Skeletal muscle satellite cell (primary cell): ENCODE measurements around the gene ZGPAT.

Source experiments
- H3K27me3 ChIP-seq: 2 replicates; pipeline ENCODE4 v1.7.0; 2013; ENCODE audit warnings: low read length; ENCODE audit not compliant: control insufficient read depth, insufficient read depth
- H3K36me3 ChIP-seq: 2 replicates; pipeline ENCODE4 v1.7.0; 2013; ENCODE audit warnings: mild to moderate bottlenecking, control low read depth, low read length; ENCODE audit not compliant: insufficient read depth
- H3K4me1 ChIP-seq: 2 replicates; pipeline ENCODE4 v1.7.0; 2013; ENCODE audit warnings: low read length; ENCODE audit not compliant: control insufficient read depth, insufficient read depth
- H3K4me2 ChIP-seq: 2 replicates; pipeline ENCODE4 v1.7.0; 2013; ENCODE audit warnings: mild to moderate bottlenecking, low read length
- H3K4me3 ChIP-seq: 2 replicates; pipeline ENCODE4 v1.7.0; 2013; ENCODE audit warnings: low read length
- H3K9ac ChIP-seq: 2 replicates; pipeline ENCODE4 v1.7.0; 2013; ENCODE audit warnings: mild to moderate bottlenecking, low read depth, low read length, moderate library complexity
- H3K9me3 ChIP-seq: replicated peaks from 2 replicates; pipeline ENCODE4 v1.7.0; 2013; ENCODE audit warnings: mild to moderate bottlenecking, control low read depth, low read length

ZGPAT gene

GRCh38 chr20:63695424-63696305, 12.2 kb upstream of the ZGPAT start:
- H3K27me3 ChIP-seq: no peaks in the 10 kb centered on the region
- no peak overlapping the region for H3K4me2 ChIP-seq
- H3K4me3 ChIP-seq: no peak overlapping the region
- peaks cover 35% of the 10 kb centered on the region for H3K36me3 ChIP-seq
- peaks cover 40% of the 10 kb centered on the region for H3K4me1 ChIP-seq
- no peaks in the 10 kb centered on the region for H3K9me3 ChIP-seq
- H3K9ac ChIP-seq: no peak overlapping the region

GRCh38 chr20:63696306-63696627, 11.6 kb upstream of the ZGPAT start:
- H3K4me3 ChIP-seq: no peak overlapping the region
- peaks cover 40% of the 10 kb centered on the region for H3K4me1 ChIP-seq
- peaks cover 35% of the 10 kb centered on the region for H3K36me3 ChIP-seq
- H3K27me3 ChIP-seq: no peaks in the 10 kb centered on the region
- no peaks in the 10 kb centered on the region for H3K9me3 ChIP-seq
- H3K4me2 ChIP-seq: peak overlapping the region; percentile 68
- no peak overlapping the region for H3K9ac ChIP-seq

- H3K36me3 ChIP-seq: peaks cover 33% of the 10 kb centered on the region
- peak within 1 kb of the TSS; percentile 9 for H3K9ac ChIP-seq
Observed at GRCh38 chr20:63696628-63697356, 11.0 kb upstream of the ZGPAT start, which contains the start of gene TNFRSF6B. TNFRSF6B (plus strand) TSS chr20:63696652; CDS start chr20:63696768, 116 bp downstream.

GRCh38 chr20:63697357-63697867, 10.4 kb upstream of the ZGPAT start:
- H3K27me3 ChIP-seq: no peaks in the 10 kb centered on the region
- peak overlapping the region; percentile 68 for H3K4me2 ChIP-seq
- peak overlapping the region; percentile 9 for H3K9ac ChIP-seq
- no peaks in the 10 kb centered on the region for H3K9me3 ChIP-seq
- peaks cover 40% of the 10 kb centered on the region for H3K4me1 ChIP-seq
- peaks cover 31% of the 10 kb centered on the region for H3K36me3 ChIP-seq
- peak overlapping the region; percentile 58 for H3K4me3 ChIP-seq

More at GRCh38 chr20:63696628-63697356, 11.0 kb upstream of the ZGPAT start, which contains the start of gene TNFRSF6B:
- Histone ChIP-seq H3K4me3 (peak within 1 kb of the TSS; percentile 58), H3K4me2 (peak within 1 kb of the TSS; percentile 68), H3K27me3 (no peaks in the 10 kb centered on the region), H3K4me1 (peaks cover 40% of the 10 kb centered on the region), H3K9me3 (no peaks in the 10 kb centered on the region)

GRCh38 chr20:63697868-63698545, 9.8 kb upstream of the ZGPAT start:
- H3K27me3 ChIP-seq: no peaks in the 10 kb centered on the region
- peak overlapping the region; percentile 58 for H3K4me3 ChIP-seq
- H3K4me2 ChIP-seq: peak overlapping the region; percentile 74
- H3K36me3 ChIP-seq: peaks cover 31% of the 10 kb centered on the region
- H3K9me3 ChIP-seq: no peaks in the 10 kb centered on the region
- peaks cover 40% of the 10 kb centered on the region for H3K4me1 ChIP-seq
- peak overlapping the region; percentile 28 for H3K9ac ChIP-seq

GRCh38 chr20:63698739-63699465, 8.9 kb upstream of the ZGPAT start:
- peaks cover 31% of the 10 kb centered on the region for H3K36me3 ChIP-seq

GRCh38 chr20:63699466-63700198, 8.2 kb upstream of the ZGPAT start:
- H3K4me2 ChIP-seq: peak overlapping the region; percentile 74
- no peaks in the 10 kb centered on the region for H3K9me3 ChIP-seq
- H3K36me3 ChIP-seq: peaks cover 34% of the 10 kb centered on the region
- no peaks in the 10 kb centered on the region for H3K27me3 ChIP-seq
- peaks cover 40% of the 10 kb centered on the region for H3K4me1 ChIP-seq
- H3K9ac ChIP-seq: peak overlapping the region; percentile 68
- peak overlapping the region; percentile 55 for H3K4me3 ChIP-seq

More at GRCh38 chr20:63698739-63699465, 8.9 kb upstream of the ZGPAT start:
- H3K9ac ChIP-seq: peak overlapping the region; percentile 68
- peak overlapping the region; percentile 74 for H3K4me2 ChIP-seq
- H3K4me1 ChIP-seq: peaks cover 40% of the 10 kb centered on the region
- peak overlapping the region; percentile 55 for H3K4me3 ChIP-seq
- no peaks in the 10 kb centered on the region for H3K27me3 ChIP-seq
- no peaks in the 10 kb centered on the region for H3K9me3 ChIP-seq

- no peak overlapping the region for H3K4me3 ChIP-seq
- peaks cover 37% of the 10 kb centered on the region for H3K36me3 ChIP-seq
- peak overlapping the region; percentile 68 for H3K9ac ChIP-seq
Observed at GRCh38 chr20:63700199-63701050, 7.4 kb upstream of the ZGPAT start.

GRCh38 chr20:63701051-63701328, 6.8 kb upstream of the ZGPAT start:
- Histone ChIP-seq H3K4me3 (no peak overlapping the region), H3K4me2 (no peak overlapping the region), H3K9me3 (no peaks in the 10 kb centered on the region), H3K36me3 (peaks cover 38% of the 10 kb centered on the region), H3K9ac (no peak overlapping the region), H3K27me3 (no peaks in the 10 kb centered on the region), H3K4me1 (peaks cover 40% of the 10 kb centered on the region)

More at GRCh38 chr20:63700199-63701050, 7.4 kb upstream of the ZGPAT start:
- H3K4me2 ChIP-seq: no peak overlapping the region
- no peaks in the 10 kb centered on the region for H3K9me3 ChIP-seq
- no peaks in the 10 kb centered on the region for H3K27me3 ChIP-seq
- H3K4me1 ChIP-seq: peaks cover 40% of the 10 kb centered on the region
